GM03348 (cell line): ENCODE data around the gene THRA.

Source experiments
- DNase-seq: peaks from one replicate; pipeline ENCODE4 v3.0.0; 2012; ENCODE audit warnings: low spot score

THRA gene

GRCh38 chr17:40026816-40027613 lies 35.8 kb upstream of the THRA start:
- peak; percentile 91 for DNase-seq

- DNase-seq = peak; percentile 4
These were observed 35.2 kb upstream of the THRA start for GRCh38 chr17:40027614-40028012.

GRCh38 chr17:40028595-40028994 lies 34.2 kb upstream of the THRA start:
- DNase-seq = peak; percentile 0

- DNase-seq = no peak
These were observed 31.1 kb upstream of the THRA start for GRCh38 chr17:40031706-40032105.

- no peak for DNase-seq
These were observed 30.1 kb upstream of the THRA start for GRCh38 chr17:40032322-40033320.

GRCh38 chr17:40033339-40033738 lies 29.4 kb upstream of the THRA start:
- no peak for DNase-seq

GRCh38 chr17:40034426-40035161 lies 28.2 kb upstream of the THRA start:
- no peak for DNase-seq

GRCh38 chr17:40035162-40035559 lies 27.6 kb upstream of the THRA start:
- peak; percentile 44 for DNase-seq

GRCh38 chr17:40038882-40039513 lies 23.8 kb upstream of the THRA start:
- DNase-seq = peak; percentile 86

- DNase-seq = no peak
These were observed 21.6 kb upstream of the THRA start for GRCh38 chr17:40041196-40041595.

GRCh38 chr17:40056379-40057015 lies 6.3 kb upstream of the THRA start:
- no peak for DNase-seq

GRCh38 chr17:40058186-40058784 lies 4.5 kb upstream of the THRA start:
- peak; percentile 35 for DNase-seq

GRCh38 chr17:40058865-40059264 lies 3.9 kb upstream of the THRA start:
- DNase-seq = no peak

GRCh38 chr17:40059729-40060475 lies 2.9 kb upstream of the THRA start:
- DNase-seq = no peak

GRCh38 chr17:40060887-40061608 lies 1.7 kb upstream of the THRA start:
- no peak for DNase-seq

- DNase-seq = no peak
These were observed 1.1 kb upstream of the THRA start for GRCh38 chr17:40061609-40062038.

GRCh38 chr17:40063187-40063771 lies 514 bp downstream of the THRA start:
- peak; percentile 70 for DNase-seq

- DNase-seq = no peak
These were observed 1.3 kb downstream of the THRA start for GRCh38 chr17:40063901-40064531.
